Iris pigment epithelial cell (primary cell): Measurements from ENCODE around the gene C11orf16.
A peak's percentile ranks its signal among the peaks of the same experiment; 100 is the strongest.
"Not testable (repeated sequence)": the region's sequence is repeated elsewhere in the genome, so short reads cannot be mapped to it uniquely, and the experiment has no call there.

Experiments used
- DNase-seq: peaks from one replicate; pipeline ENCODE4 v3.0.0-alpha.2; 2011; ENCODE audit warnings: low read depth

C11orf16 gene

GRCh38 chr11:8932564-8933180, at the start of gene C11orf16:
Gene C11orf16, minus strand, starts transcription at chr11:8932947. Its CDS starts 639 bp downstream, at chr11:8932308.
- DNase-seq: no peak

- no peak for DNase-seq
These were observed 47.7 kb upstream of the C11orf16 start for GRCh38 chr11:8980485-8980884.

GRCh38 chr11:8979365-8979764, 46.6 kb upstream of the C11orf16 start:
- not testable (repeated sequence) for DNase-seq

- no peak for DNase-seq
These were observed 40.4 kb upstream of the C11orf16 start for GRCh38 chr11:8973121-8973520.

GRCh38 chr11:8971924-8972316, 39.2 kb upstream of the C11orf16 start:
- DNase-seq: no peak

GRCh38 chr11:8971196-8971923, 38.6 kb upstream of the C11orf16 start:
- DNase-seq: no peak

GRCh38 chr11:8967184-8967583, 34.4 kb upstream of the C11orf16 start:
- DNase-seq: no peak

GRCh38 chr11:8964324-8965320, 31.9 kb upstream of the C11orf16 start, which contains the start of gene TMEM9B:
Gene TMEM9B, minus strand, starts transcription at chr11:8964442. Its CDS starts 129 bp downstream, at chr11:8964313.
- DNase-seq: peak; percentile 86

- DNase-seq: peak; percentile 65
These were observed 31.0 kb upstream of the C11orf16 start for GRCh38 chr11:8963569-8964323.

GRCh38 chr11:8962841-8963240, 30.1 kb upstream of the C11orf16 start:
- DNase-seq: peak; percentile 4

- DNase-seq: no peak
These were observed 28.7 kb upstream of the C11orf16 start for GRCh38 chr11:8961401-8961800.

GRCh38 chr11:8959546-8960166, 26.9 kb upstream of the C11orf16 start:
- DNase-seq: peak; percentile 87

- DNase-seq: no peak
These were observed 24.1 kb upstream of the C11orf16 start for GRCh38 chr11:8956860-8957259.

- DNase-seq: no peak
These were observed 16.1 kb upstream of the C11orf16 start for GRCh38 chr11:8948886-8949285.

GRCh38 chr11:8947230-8947943, 14.6 kb upstream of the C11orf16 start:
- peak; percentile 10 for DNase-seq

GRCh38 chr11:8942518-8943066, 9.8 kb upstream of the C11orf16 start, which contains the start of gene ASCL3:
Gene ASCL3, minus strand, starts transcription at chr11:8943016. Its CDS starts 4,855 bp downstream, at chr11:8938161.
- no peak for DNase-seq

- no peak for DNase-seq
These were observed 8.8 kb upstream of the C11orf16 start for GRCh38 chr11:8941341-8942103.

- DNase-seq: no peak
These were observed 4.9 kb upstream of the C11orf16 start for GRCh38 chr11:8937659-8938058.

- DNase-seq: no peak
These were observed 4.4 kb upstream of the C11orf16 start for GRCh38 chr11:8937159-8937558.
